ENCODE data around the gene TLNRD1. TPM values are rescaled to one million over a fixed set of nuclear protein-coding genes. Genes with fewer than 3 reads are reported as not detected.
A peak's percentile ranks its signal among the peaks of the same experiment; 100 is the strongest.

Gene TLNRD1
- total and polyA plus RNA-seq, 3 donors from 2014 or later, result 2.6 to 14.9 (median 11.5) TPM

DNA sequence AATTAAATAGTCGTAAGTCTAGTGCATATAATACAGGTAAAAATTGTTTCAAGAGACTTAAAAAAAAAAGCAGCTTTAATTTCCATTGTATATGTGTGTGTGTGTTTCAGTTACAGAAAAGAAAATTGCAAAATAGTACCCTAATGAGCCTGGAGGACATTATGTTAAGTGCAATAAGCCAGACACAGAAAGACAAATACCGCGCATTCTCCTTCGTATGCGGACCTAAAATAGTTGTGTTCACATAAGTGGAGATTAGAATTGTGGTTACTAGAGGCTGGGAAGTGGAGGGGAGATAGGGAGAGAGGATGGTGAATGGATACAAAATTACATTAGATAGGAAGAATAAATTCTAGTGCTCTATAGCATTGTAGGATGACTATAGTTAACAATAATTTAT is 14.7 kb upstream of the TLNRD1 start:
- Histone ChIP-seq H3K9me3 (no peaks in the 10 kb centered on the region), H3K4me3 (no peak overlapping the region), H3K4me1 (peaks cover 9% of the 10 kb centered on the region), H3K27ac (no peak overlapping the region), H3K27me3 (no peaks in the 10 kb centered on the region), H3K36me3 (ENCODE audit: low read depth, missing control alignments) (no peaks in the 10 kb centered on the region)
- TF ChIP-seq, protein P1, sequence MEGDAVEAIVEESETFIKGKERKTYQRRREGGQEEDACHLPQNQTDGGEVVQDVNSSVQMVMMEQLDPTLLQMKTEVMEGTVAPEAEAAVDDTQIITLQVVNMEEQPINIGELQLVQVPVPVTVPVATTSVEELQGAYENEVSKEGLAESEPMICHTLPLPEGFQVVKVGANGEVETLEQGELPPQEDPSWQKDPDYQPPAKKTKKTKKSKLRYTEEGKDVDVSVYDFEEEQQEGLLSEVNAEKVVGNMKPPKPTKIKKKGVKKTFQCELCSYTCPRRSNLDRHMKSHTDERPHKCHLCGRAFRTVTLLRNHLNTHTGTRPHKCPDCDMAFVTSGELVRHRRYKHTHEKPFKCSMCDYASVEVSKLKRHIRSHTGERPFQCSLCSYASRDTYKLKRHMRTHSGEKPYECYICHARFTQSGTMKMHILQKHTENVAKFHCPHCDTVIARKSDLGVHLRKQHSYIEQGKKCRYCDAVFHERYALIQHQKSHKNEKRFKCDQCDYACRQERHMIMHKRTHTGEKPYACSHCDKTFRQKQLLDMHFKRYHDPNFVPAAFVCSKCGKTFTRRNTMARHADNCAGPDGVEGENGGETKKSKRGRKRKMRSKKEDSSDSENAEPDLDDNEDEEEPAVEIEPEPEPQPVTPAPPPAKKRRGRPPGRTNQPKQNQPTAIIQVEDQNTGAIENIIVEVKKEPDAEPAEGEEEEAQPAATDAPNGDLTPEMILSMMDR (IDR thresholded peaks at IDR 0.05), result no peak
- no peak for TF ChIP-seq POLR2A (IDR thresholded peaks at IDR 0.05)
- WGBS, 2 donors, result 83 to 84% methylated on average over 5 of the region's 5 CpGs
- DNase-seq, result no peak
- intact Hi-C loops (cut with DNase I; ENCODE audit: low total_unique reads), result no loop called here

- intact Hi-C loops (cut with DNase I; ENCODE audit: low total_unique reads), result no loop called here
Measured at GRCh38 chr15:80986487-80986886, 14.2 kb upstream of the TLNRD1 start.

GRCh38 chr15:80988148-80988796 is 12.5 kb upstream of the TLNRD1 start:
- H3K4me3 ChIP-seq, result peak overlapping the region in 1 of 2 donors; percentile 83
- no peak overlapping the region for H3K27ac ChIP-seq
- no peaks in the 10 kb centered on the region for H3K36me3 ChIP-seq (ENCODE audit: low read depth, missing control alignments)
- WGBS, 2 donors, result 40 to 49% methylated on average over 8 of the region's 8 CpGs
- peaks cover 10% of the 10 kb centered on the region for H3K4me1 ChIP-seq
- H3K27me3 ChIP-seq, result no peaks in the 10 kb centered on the region
- no peak for DNase-seq
- no peaks in the 10 kb centered on the region for H3K9me3 ChIP-seq
- intact Hi-C loops (cut with DNase I; ENCODE audit: low total_unique reads), result no loop called here
- TF ChIP-seq, protein P1 (IDR thresholded peaks at IDR 0.05), result no peak
- TF ChIP-seq POLR2A (IDR thresholded peaks at IDR 0.05), result no peak

More at GRCh38 chr15:80986487-80986886, 14.2 kb upstream of the TLNRD1 start:
- no peak for DNase-seq
- Histone ChIP-seq H3K9me3 (no peaks in the 10 kb centered on the region), H3K27ac (no peak overlapping the region), H3K27me3 (no peaks in the 10 kb centered on the region), H3K36me3 (ENCODE audit: low read depth, missing control alignments) (no peaks in the 10 kb centered on the region), H3K4me1 (peaks cover 10% of the 10 kb centered on the region), H3K4me3 (no peak overlapping the region)
- 89 to 100% methylated on average over 1 of the region's 1 CpG for WGBS, 2 donors
- TF ChIP-seq, protein P1 (IDR thresholded peaks at IDR 0.05), result no peak
- no peak for TF ChIP-seq POLR2A (IDR thresholded peaks at IDR 0.05)

DNA sequence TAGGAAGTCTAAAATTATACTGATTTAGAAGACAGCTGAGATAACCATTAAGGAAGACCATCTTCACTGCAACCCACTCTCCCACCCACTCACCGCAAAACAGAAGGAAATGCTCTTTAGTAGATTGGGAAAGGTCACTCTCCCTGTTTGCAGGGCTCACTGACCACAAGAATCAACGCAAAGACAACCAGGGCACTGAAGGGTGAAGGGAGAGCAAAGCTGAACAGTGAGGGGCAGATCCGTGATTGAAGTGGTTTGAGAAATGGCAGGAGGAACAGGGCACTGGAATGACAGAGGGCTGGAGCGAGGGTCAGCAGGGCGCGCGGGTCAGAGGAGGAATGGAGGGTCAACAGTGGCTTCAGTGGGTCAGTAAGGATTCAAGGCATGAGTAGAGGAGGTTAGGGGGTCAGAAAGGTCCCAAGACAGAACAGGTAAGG is 11.6 kb upstream of the TLNRD1 start:
- intact Hi-C loops (cut with DNase I; ENCODE audit: low total_unique reads), result no loop called here
- peak overlapping the region; percentile 80 to 83 for H3K4me3 ChIP-seq
- peak overlapping the region; percentile 81 to 97 for H3K27ac ChIP-seq
- TF ChIP-seq, protein P1 (IDR thresholded peaks at IDR 0.05), result no peak
- TF ChIP-seq POLR2A (IDR thresholded peaks at IDR 0.05), result no peak
- 0 to 3% methylated on average over 7 of the region's 7 CpGs for WGBS, 2 donors
- H3K9me3 ChIP-seq, result no peaks in the 10 kb centered on the region
- DNase-seq, result no peak
- H3K27me3 ChIP-seq, result no peaks in the 10 kb centered on the region
- H3K36me3 ChIP-seq (ENCODE audit: low read depth, missing control alignments), result no peaks in the 10 kb centered on the region
- H3K4me1 ChIP-seq, result peaks cover 10% of the 10 kb centered on the region
